ENCODE results near the gene NFAT5. TPM values are rescaled to one million over a fixed set of nuclear protein-coding genes. Genes with fewer than 3 reads are reported as not detected.

NFAT5 gene
- polyA plus RNA-seq, 3 donors, result 2.4 to 6.9 (median 2.5) TPM

DNA sequence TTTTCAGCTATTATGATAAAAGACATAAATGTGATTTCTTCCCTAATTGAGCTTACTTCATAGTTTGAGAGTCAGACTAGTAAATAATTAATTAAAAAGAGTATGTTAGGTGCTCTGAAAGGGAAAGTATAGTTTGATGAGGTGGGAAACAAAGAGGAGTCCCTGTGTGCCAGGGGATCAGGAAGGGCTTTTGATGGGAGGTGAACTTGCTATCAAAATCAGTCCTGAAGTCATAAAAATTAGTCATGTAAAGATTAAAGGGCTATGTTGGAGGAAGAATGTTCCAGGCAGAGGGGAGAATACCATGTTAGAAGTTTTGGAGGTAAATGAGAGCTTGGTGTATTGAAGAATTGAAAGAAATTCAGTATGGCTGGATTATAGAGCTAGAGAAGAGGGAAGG lies 31.0 kb downstream of the NFAT5 start:
- no peak overlapping the region for H3K4me3 ChIP-seq (replicated peaks in 1 of 3; ENCODE audit: low read depth in 2 of 3, low read length in 3 of 3)
- peaks cover 25% of the 10 kb centered on the region for H3K79me2 ChIP-seq (ENCODE audit: insufficient read depth, low read length)
- H2AFZ ChIP-seq (ENCODE audit: insufficient read depth, low read depth, low read length, poor library complexity, severe bottlenecking), result no peak overlapping the region
- Mint-ChIP-seq H3K4me1 (peaks cover 12% of the 10 kb centered on the region), H3K27ac (no peak overlapping the region), H3K9me3 (peaks cover 0 to 4% (median 0%) of the 10 kb centered on the region in 7 donors), H3K27me3 (ENCODE audit: low read depth in 3 of 3) (peaks cover 0 to 2% (median 0%) of the 10 kb centered on the region in 3 donors), H3K4me3 (no peak overlapping the region), H3K36me3 (peaks cover 6 to 8% of the 10 kb centered on the region in 2 donors)
- no peak overlapping the region for H3K27ac ChIP-seq (ENCODE audit: low read depth in 1 of 2, low read length in 2 of 2)
- no peak overlapping the region for H3K9ac ChIP-seq (ENCODE audit: insufficient read depth, low read length, poor library complexity, severe bottlenecking)
- TF ChIP-seq, protein P1, sequence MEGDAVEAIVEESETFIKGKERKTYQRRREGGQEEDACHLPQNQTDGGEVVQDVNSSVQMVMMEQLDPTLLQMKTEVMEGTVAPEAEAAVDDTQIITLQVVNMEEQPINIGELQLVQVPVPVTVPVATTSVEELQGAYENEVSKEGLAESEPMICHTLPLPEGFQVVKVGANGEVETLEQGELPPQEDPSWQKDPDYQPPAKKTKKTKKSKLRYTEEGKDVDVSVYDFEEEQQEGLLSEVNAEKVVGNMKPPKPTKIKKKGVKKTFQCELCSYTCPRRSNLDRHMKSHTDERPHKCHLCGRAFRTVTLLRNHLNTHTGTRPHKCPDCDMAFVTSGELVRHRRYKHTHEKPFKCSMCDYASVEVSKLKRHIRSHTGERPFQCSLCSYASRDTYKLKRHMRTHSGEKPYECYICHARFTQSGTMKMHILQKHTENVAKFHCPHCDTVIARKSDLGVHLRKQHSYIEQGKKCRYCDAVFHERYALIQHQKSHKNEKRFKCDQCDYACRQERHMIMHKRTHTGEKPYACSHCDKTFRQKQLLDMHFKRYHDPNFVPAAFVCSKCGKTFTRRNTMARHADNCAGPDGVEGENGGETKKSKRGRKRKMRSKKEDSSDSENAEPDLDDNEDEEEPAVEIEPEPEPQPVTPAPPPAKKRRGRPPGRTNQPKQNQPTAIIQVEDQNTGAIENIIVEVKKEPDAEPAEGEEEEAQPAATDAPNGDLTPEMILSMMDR (IDR thresholded peaks at IDR 0.05), result no peak
- no peaks in the 10 kb centered on the region for H3K9me3 ChIP-seq (replicated peaks in 1 of 2; ENCODE audit: control insufficient read depth in 1 of 2, insufficient read depth in 1 of 2, low read length in 2 of 2)
- no peak overlapping the region for H3K4me2 ChIP-seq (replicated peaks; ENCODE audit: extremely low read depth, low read length, poor library complexity, severe bottlenecking)
- no peaks in the 10 kb centered on the region for H3K36me3 ChIP-seq (replicated peaks in 1 of 2; ENCODE audit: control insufficient read depth in 1 of 2, insufficient read depth in 2 of 2, low read length in 2 of 2)
- H3K27me3 ChIP-seq (ENCODE audit: control insufficient read depth in 2 of 2, insufficient read depth in 2 of 2, low read length in 2 of 2), result no peaks in the 10 kb centered on the region
- peaks cover 0 to 9% of the 10 kb centered on the region in 2 donors for H3K4me1 ChIP-seq (ENCODE audit: control insufficient read depth in 1 of 2, insufficient read depth in 2 of 2, low read length in 2 of 2)
- intact Hi-C loops (cut with micrococcal nuclease), result no loop called here
- no peak for DNase-seq
- H4K20me1 ChIP-seq (ENCODE audit: insufficient read depth, low read length), result peaks cover 99% of the 10 kb centered on the region

- no peaks in the 10 kb centered on the region for H3K27me3 ChIP-seq (ENCODE audit: control insufficient read depth in 2 of 2, insufficient read depth in 2 of 2, low read length in 2 of 2)
- Mint-ChIP-seq H3K36me3 (peaks cover 3 to 6% of the 10 kb centered on the region in 2 donors), H3K4me3 (no peak overlapping the region), H3K9me3 (peaks cover 0 to 4% (median 0%) of the 10 kb centered on the region in 7 donors), H3K27ac (no peak overlapping the region), H3K4me1 (peaks cover 12% of the 10 kb centered on the region), H3K27me3 (ENCODE audit: low read depth in 3 of 3) (peaks cover 0 to 2% (median 0%) of the 10 kb centered on the region in 3 donors)
- intact Hi-C loops (cut with micrococcal nuclease), result no loop called here
- no peaks in the 10 kb centered on the region for H3K36me3 ChIP-seq (replicated peaks in 1 of 2; ENCODE audit: control insufficient read depth in 1 of 2, insufficient read depth in 2 of 2, low read length in 2 of 2)
- WGBS (ENCODE audit: insufficient coverage), result no CpG with 5 or more reads among the region's 5 CpGs
- H3K9ac ChIP-seq (ENCODE audit: insufficient read depth, low read length, poor library complexity, severe bottlenecking), result no peak overlapping the region
- no peak overlapping the region for H2AFZ ChIP-seq (ENCODE audit: insufficient read depth, low read depth, low read length, poor library complexity, severe bottlenecking)
- H3K4me3 ChIP-seq (replicated peaks in 1 of 3; ENCODE audit: low read depth in 2 of 3, low read length in 3 of 3), result no peak overlapping the region
- TF ChIP-seq, protein P1 (IDR thresholded peaks at IDR 0.05), result no peak
- H3K9me3 ChIP-seq (replicated peaks in 1 of 2; ENCODE audit: control insufficient read depth in 1 of 2, insufficient read depth in 1 of 2, low read length in 2 of 2), result no peaks in the 10 kb centered on the region
- no peak overlapping the region for H3K4me2 ChIP-seq (replicated peaks; ENCODE audit: extremely low read depth, low read length, poor library complexity, severe bottlenecking)
- no peak for DNase-seq
- H3K79me2 ChIP-seq (ENCODE audit: insufficient read depth, low read length), result peaks cover 26% of the 10 kb centered on the region
- H4K20me1 ChIP-seq (ENCODE audit: insufficient read depth, low read length), result peaks cover 99% of the 10 kb centered on the region
- peaks cover 0 to 9% of the 10 kb centered on the region in 2 donors for H3K4me1 ChIP-seq (ENCODE audit: control insufficient read depth in 1 of 2, insufficient read depth in 2 of 2, low read length in 2 of 2)
- H3K27ac ChIP-seq (ENCODE audit: low read depth in 1 of 2, low read length in 2 of 2), result no peak overlapping the region
Measured at GRCh38 chr16:69598045-69598444, 32.3 kb downstream of the NFAT5 start.

All from CD14-positive monocyte (primary cell).